GM21786 (cell line): ENCODE measurements around the gene PTBP3.

ENCODE experiments used
- ATAC-seq: cut with Tn5 transposase; IDR thresholded peaks from one replicate; pipeline ENCODE4 v1.9.1; 2021; ENCODE audit not compliant: unreplicated experiment

PTBP3 gene

GRCh38 chr9:112361601-112362000 is 28.2 kb upstream of the PTBP3 start:
- no peak for ATAC-seq

DNA sequence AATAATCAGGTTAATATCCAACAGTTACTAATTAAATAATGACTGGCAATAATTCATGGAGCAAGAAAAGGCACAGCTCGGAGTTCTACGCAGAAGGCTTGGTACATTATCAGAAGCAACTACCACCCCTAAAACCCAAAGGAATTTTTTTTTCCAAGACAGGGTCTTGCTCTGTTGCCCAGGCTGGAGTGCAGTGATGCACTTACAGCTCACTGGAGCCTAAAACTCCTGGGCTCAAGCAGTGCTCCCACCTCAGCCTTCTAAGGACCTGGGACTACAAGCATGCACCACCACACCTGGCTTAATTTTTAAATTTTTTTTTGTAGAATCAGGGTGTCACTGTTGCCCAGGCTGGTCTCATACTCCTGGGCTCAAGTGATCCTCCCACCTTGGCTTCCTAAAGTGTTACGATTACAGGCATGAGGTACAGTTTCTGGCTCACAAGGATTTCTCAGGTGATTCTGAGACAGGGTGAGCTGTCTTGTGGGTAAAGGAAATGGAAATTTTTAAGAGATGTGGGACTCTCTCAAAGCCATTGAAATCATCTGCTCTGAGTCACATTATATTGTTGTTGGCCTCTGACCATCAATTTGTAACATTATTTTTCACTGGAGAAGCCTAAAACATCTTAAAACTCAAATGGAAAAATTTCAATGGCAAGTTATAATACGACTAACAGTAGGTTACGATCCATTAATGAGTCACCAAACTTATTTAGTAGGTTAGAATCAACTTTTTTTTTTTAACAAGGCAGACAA is 26.8 kb upstream of the PTBP3 start:
- ATAC-seq = no peak

DNA sequence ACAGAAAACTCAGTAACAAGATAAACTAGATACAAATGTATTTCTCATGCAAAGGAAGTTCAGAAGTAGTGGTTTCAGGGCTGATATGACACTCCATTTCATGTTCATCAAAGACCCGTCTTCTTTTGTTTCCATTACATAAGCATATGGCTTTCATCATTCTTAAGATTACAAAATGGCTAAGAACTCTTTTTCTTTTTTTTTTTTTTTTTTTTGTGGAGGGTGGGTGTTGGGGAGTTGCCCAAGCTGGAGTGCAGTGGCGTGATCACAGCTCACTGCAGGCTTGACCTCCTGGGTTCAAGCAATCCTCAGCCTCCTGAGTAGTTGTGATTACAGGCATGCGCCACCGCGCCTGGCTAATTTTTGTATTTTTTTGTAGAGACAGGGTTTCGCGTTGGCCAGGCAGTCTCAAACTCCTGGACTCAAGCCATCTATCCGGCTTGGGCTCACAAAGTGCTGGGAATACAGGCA is 22.0 kb upstream of the PTBP3 start:
- ATAC-seq = no peak

- ATAC-seq = no peak
These were observed 20.8 kb upstream of the PTBP3 start for GRCh38 chr9:112354081-112354743.

- ATAC-seq = no peak
These were observed 18.8 kb upstream of the PTBP3 start for GRCh38 chr9:112352209-112352608.

- no peak for ATAC-seq
These were observed 17.8 kb upstream of the PTBP3 start for GRCh38 chr9:112351184-112351583.

DNA sequence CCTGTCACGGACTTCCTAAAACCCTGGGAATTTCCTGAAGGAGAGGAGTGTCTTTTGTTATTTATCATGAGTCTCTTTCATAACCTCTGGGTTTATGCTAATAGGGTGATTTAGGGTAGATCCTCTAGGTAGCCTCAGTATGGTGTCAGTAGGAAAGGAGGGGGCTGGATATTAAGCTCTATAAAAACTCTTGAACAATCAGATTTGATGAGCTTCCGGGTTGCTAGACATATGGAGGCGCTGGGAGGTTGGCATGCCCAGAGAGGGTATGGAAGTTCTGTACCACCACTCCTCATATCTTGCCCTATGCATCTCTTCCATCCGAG is 15.6 kb upstream of the PTBP3 start:
- no peak for ATAC-seq

GRCh38 chr9:112348257-112349007 is 15.0 kb upstream of the PTBP3 start:
- no peak for ATAC-seq

- no peak for ATAC-seq
These were observed 8.3 kb upstream of the PTBP3 start for GRCh38 chr9:112341730-112342129.

GRCh38 chr9:112339886-112340285 is 6.5 kb upstream of the PTBP3 start:
- no peak for ATAC-seq

DNA sequence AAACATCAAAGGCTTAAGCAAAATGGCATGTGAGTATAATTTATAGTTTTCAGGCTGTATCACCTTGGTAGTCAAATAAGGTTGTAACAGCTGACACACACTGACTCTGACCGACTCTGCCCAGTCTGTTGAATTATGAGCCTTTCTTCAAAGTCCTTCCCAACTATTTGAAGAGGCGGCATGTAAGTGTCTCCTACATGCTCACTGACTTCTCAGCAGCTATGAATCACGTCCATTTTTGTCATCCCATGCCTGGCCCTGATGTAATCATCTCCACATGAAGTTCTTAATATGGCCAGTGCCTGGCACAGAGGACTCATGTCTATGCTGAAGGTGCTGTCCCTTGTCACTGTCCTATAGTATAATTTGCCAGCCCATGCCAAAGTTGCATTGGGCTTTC is 5.1 kb upstream of the PTBP3 start:
- no peak for ATAC-seq

DNA sequence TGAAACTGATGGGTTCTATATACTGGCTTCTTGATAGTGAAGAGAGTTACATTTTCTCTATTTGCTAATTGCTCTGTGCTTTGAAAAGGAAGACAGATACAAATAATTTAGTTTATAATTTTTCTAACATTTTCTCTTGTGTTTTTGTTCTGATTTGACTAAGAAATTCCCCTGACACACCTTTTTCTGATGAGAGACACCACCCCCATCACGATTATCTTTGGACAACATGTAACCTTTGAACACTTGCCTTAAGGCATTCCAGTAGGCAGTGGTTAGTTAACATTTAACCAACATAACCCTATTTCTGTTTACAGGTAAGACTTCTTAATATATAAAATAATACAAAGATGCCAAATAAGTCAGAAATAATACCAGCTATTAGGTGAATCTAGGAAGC is 4.1 kb upstream of the PTBP3 start:
- no peak for ATAC-seq

DNA sequence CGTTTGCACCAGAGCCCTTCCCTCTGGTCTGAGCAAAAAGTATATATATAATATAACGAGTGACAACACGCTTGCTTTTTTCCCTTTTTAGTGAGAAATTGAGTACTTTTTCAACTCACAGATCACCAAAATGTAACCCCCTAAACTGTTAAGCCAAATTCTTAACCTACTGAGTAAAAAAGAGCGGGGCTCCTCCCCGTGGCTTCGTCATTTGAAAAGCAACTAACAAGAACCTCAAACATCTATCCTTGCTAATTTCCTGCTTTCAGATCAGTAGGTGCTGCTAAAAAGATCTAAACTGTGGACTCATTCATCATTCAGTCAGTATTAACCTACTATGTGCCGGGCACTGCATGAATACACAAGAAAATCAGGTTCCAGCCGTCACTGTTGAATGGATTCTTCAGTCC is 1.0 kb upstream of the PTBP3 start:
- no peak for ATAC-seq

DNA sequence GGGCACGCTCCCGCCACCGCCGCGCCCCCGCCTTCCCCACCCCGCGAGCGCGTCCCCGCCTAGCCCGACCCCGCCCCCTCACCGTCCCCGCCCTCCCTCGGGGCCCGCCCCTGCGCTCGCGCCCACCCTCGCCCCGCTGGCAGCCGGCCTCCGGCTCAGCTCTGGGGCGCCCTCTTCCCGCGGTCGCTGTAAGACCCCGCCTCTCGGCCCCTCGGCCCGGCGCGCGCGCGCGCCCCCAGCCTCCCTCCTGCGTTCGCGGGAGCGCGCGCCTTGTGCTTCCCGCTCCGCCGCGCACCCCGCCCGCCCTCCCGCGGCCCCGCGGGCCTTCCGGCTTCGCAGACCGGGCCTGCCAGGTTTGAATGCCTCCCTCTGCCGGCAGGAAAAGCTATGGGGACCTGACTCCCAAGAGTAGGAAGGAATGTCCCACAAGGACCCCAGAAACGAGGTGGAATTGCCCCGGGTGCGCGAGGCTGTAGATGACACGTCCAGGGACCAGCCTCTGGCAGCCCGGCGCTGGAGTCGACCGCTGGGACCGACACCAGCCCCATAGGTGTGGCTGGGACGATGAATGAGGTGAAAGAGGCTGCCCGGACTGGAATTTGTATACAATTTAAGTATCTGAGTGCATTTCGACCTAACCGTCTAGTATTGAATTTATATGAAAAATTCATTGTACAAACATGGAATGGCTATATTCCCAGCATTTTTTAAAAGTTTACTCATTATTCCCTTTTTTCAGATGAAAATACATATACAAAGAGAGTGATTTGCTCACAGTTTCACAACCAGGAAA is 416 bp upstream of the PTBP3 start:
- ATAC-seq = peak; percentile 63

GRCh38 chr9:112332674-112332976 is 794 bp downstream of the PTBP3 start:
- ATAC-seq = no peak

GRCh38 chr9:112332214-112332613 is 1.2 kb downstream of the PTBP3 start:
- ATAC-seq = no peak

- ATAC-seq = no peak
These were observed 1.8 kb downstream of the PTBP3 start for GRCh38 chr9:112331674-112331952.

- no peak for ATAC-seq
These were observed 4.9 kb downstream of the PTBP3 start for GRCh38 chr9:112328545-112328944.

DNA sequence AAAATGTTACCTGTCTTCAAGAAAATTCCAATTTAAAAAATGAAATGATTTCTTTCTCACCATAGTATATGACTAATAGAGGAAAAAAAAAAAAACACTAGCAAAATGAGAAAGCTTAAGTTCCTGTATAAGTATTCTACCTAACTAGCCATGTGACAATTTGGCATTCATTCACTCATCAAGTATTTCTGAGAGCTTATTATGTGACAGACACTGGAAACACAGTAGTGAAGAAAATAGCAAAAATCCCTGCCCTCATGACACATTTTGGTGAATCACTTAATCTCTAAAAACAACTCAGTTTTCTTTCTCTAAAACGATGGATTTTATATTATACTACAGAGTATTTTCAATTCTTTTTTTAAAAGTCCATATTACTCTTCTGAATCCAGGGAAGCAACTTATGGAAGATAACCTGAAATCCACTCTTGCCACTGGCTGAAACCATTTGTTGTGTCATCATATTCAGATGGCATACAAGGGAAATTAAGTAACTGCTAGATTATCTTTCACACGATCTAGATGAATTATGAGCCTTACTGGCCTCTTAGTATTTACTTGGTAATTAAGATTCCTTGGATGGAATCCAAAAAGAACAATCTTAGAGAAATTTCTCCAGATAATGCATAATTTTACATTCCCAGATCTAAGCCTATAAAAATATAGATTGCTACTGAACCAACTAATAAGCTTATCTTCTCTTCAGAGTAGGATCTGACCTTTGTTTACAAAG is 5.5 kb downstream of the PTBP3 start:
- ATAC-seq = no peak

GRCh38 chr9:112326194-112326593 is 7.2 kb downstream of the PTBP3 start:
- ATAC-seq = no peak

GRCh38 chr9:112325600-112325999 is 7.8 kb downstream of the PTBP3 start:
- ATAC-seq = no peak
